Keratinocyte (primary cell): ENCODE results near the gene GRK1.

ENCODE experiments used
- EZH2 ChIP-seq: IDR thresholded peaks from one replicate; pipeline ENCODE4 v1.6.1; 2012; ENCODE audit warnings: inconsistent platforms, mild to moderate bottlenecking, low read length, moderate library complexity
- TF ChIP-seq, protein P1 (sequence below), 3 experiments: IDR thresholded peaks in 1 of 3; conservative IDR thresholded peaks in 1 of 3; optimal IDR thresholded peaks in 1 of 3; 2 replicates in 2 of 3; 3 replicates in 1 of 3; pipeline versions ENCODE3 to v1.5.1; 2011; ENCODE audit warnings: low read length in 3 of 3, mild to moderate bottlenecking in 3 of 3, moderate library complexity in 2 of 3, control low read depth in 1 of 3, inconsistent platforms in 1 of 3; ENCODE audit not compliant: insufficient read depth in 2 of 3; ENCODE audit errors: extremely low read depth in 1 of 3

DNA sequence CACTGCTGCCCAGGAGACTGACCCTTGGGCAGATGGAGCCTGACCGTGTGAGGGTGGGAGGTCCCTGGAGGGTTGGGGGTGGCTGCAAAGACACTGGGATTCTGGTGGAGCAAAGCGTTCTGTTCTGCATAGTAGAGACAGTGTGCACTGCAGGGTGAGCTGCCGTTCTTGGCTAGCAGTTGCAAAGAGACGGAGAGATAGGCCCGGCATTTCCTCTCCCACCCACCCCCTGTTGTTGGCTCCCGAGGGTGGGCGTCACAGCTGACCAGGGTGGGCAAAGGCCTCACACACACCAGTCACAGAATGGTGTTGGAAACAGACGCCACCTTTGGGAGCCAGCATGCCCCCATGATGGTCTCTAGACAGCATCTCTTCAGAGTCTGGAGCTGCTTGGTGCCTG is 103.4 kb downstream of the GRK1 start:
- TF ChIP-seq, protein P1, sequence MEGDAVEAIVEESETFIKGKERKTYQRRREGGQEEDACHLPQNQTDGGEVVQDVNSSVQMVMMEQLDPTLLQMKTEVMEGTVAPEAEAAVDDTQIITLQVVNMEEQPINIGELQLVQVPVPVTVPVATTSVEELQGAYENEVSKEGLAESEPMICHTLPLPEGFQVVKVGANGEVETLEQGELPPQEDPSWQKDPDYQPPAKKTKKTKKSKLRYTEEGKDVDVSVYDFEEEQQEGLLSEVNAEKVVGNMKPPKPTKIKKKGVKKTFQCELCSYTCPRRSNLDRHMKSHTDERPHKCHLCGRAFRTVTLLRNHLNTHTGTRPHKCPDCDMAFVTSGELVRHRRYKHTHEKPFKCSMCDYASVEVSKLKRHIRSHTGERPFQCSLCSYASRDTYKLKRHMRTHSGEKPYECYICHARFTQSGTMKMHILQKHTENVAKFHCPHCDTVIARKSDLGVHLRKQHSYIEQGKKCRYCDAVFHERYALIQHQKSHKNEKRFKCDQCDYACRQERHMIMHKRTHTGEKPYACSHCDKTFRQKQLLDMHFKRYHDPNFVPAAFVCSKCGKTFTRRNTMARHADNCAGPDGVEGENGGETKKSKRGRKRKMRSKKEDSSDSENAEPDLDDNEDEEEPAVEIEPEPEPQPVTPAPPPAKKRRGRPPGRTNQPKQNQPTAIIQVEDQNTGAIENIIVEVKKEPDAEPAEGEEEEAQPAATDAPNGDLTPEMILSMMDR (optimal IDR thresholded peaks at IDR 0.05 in 1 of 3, IDR thresholded peaks at IDR 0.05 in 1 of 3, conservative IDR thresholded peaks at IDR 0.05 in 1 of 3; ENCODE audit: extremely low read depth in 1 of 3, insufficient read depth in 2 of 3, low read length in 3 of 3), result no peak
- no peak for TF ChIP-seq EZH2
